Measurements from ENCODE around the gene DNMT1. TPM values are rescaled to one million over a fixed set of nuclear protein-coding genes. Genes with fewer than 3 reads are reported as not detected.
A peak's percentile ranks its signal among the peaks of the same experiment; 100 is the strongest.

The DNMT1 gene
- polyA plus RNA-seq, 3 donors: 17.6 to 72.5 (median 19.0) TPM

DNA sequence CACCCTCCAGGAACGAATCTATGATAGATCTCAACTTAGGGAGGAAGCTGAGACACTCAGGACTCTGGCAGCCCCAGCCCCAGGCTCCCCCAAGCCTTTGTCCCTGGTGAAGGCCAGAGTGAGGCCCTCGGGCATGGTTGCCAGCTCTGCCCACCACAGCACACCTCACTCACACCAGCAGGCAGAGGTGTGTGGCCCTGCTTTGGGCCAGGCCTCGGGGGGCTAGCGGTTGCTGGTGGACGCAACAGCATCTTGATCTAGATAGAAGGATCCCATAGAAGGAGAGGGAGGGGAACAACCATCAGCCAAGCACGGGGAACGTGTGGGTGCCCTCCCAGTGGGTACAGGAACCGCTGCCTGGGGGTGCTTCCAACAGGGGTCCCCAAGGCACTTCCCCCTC, 36.7 kb downstream of the DNMT1 start:
- intact Hi-C loops (cut with micrococcal nuclease): no loop called here
- Mint-ChIP-seq H3K4me3 (no peak overlapping the region), H3K36me3 (peaks cover 86 to 98% of the 10 kb centered on the region in 2 donors), H3K4me1 (no peaks in the 10 kb centered on the region), H3K9me3 (peaks cover 0 to 2% (median 0%) of the 10 kb centered on the region in 7 donors), H3K27me3 (ENCODE audit: low read depth in 3 of 3) (peaks cover 0 to 2% (median 0%) of the 10 kb centered on the region in 3 donors), H3K27ac (peak overlapping the region in 5 of 7 donors; percentile 36 to 75 (median 58))
- H3K27ac ChIP-seq (ENCODE audit: low read depth in 1 of 2, low read length in 2 of 2): peak overlapping the region in 1 of 2 donors; percentile 14
- peaks cover 89 to 99% of the 10 kb centered on the region in 2 donors for H3K36me3 ChIP-seq (replicated peaks in 1 of 2; ENCODE audit: control insufficient read depth in 1 of 2, insufficient read depth in 2 of 2, low read length in 2 of 2)
- H4K20me1 ChIP-seq (ENCODE audit: insufficient read depth, low read length): no peaks in the 10 kb centered on the region
- 100% methylated on average over 1 of the region's 8 CpGs for WGBS (ENCODE audit: insufficient coverage)
- H3K9ac ChIP-seq (ENCODE audit: insufficient read depth, low read length, poor library complexity, severe bottlenecking): no peak overlapping the region
- no peaks in the 10 kb centered on the region for H3K27me3 ChIP-seq (ENCODE audit: control insufficient read depth in 2 of 2, insufficient read depth in 2 of 2, low read length in 2 of 2)
- H3K9me3 ChIP-seq (replicated peaks in 1 of 2; ENCODE audit: control insufficient read depth in 1 of 2, insufficient read depth in 1 of 2, low read length in 2 of 2): no peaks in the 10 kb centered on the region
- no peak for TF ChIP-seq CTCF (IDR thresholded peaks at IDR 0.05)
- H3K4me3 ChIP-seq (replicated peaks in 1 of 3; ENCODE audit: low read depth in 2 of 3, low read length in 3 of 3): no peak overlapping the region
- no peak overlapping the region for H2AFZ ChIP-seq (ENCODE audit: insufficient read depth, low read depth, low read length, poor library complexity, severe bottlenecking)
- no peaks in the 10 kb centered on the region for H3K79me2 ChIP-seq (ENCODE audit: insufficient read depth, low read length)
- no peak for DNase-seq
- no peak overlapping the region for H3K4me2 ChIP-seq (replicated peaks; ENCODE audit: extremely low read depth, low read length, poor library complexity, severe bottlenecking)
- H3K4me1 ChIP-seq (ENCODE audit: control insufficient read depth in 1 of 2, insufficient read depth in 2 of 2, low read length in 2 of 2): no peaks in the 10 kb centered on the region

GRCh38 chr19:10155839-10156238, 38.9 kb downstream of the DNMT1 start:
- no peaks in the 10 kb centered on the region for H3K9me3 ChIP-seq (replicated peaks in 1 of 2; ENCODE audit: control insufficient read depth in 1 of 2, insufficient read depth in 1 of 2, low read length in 2 of 2)
- Mint-ChIP-seq H3K27ac (peak overlapping the region in 3 of 7 donors; percentile 25 to 34 (median 31)), H3K4me1 (no peaks in the 10 kb centered on the region), H3K4me3 (no peak overlapping the region), H3K36me3 (peaks cover 88 to 99% of the 10 kb centered on the region in 2 donors), H3K9me3 (peaks cover 0 to 2% (median 0%) of the 10 kb centered on the region in 7 donors), H3K27me3 (ENCODE audit: low read depth in 3 of 3) (peaks cover 0 to 2% (median 0%) of the 10 kb centered on the region in 3 donors)
- no peak for DNase-seq
- H3K27me3 ChIP-seq (ENCODE audit: control insufficient read depth in 2 of 2, insufficient read depth in 2 of 2, low read length in 2 of 2): no peaks in the 10 kb centered on the region
- no peak overlapping the region for H3K4me2 ChIP-seq (replicated peaks; ENCODE audit: extremely low read depth, low read length, poor library complexity, severe bottlenecking)
- no peaks in the 10 kb centered on the region for H4K20me1 ChIP-seq (ENCODE audit: insufficient read depth, low read length)
- no peak overlapping the region for H2AFZ ChIP-seq (ENCODE audit: insufficient read depth, low read depth, low read length, poor library complexity, severe bottlenecking)
- no peaks in the 10 kb centered on the region for H3K4me1 ChIP-seq (ENCODE audit: control insufficient read depth in 1 of 2, insufficient read depth in 2 of 2, low read length in 2 of 2)
- no peak overlapping the region for H3K4me3 ChIP-seq (replicated peaks in 1 of 3; ENCODE audit: low read depth in 2 of 3, low read length in 3 of 3)
- H3K27ac ChIP-seq (ENCODE audit: low read depth in 1 of 2, low read length in 2 of 2): no peak overlapping the region
- H3K36me3 ChIP-seq (replicated peaks in 1 of 2; ENCODE audit: control insufficient read depth in 1 of 2, insufficient read depth in 2 of 2, low read length in 2 of 2): peaks cover 92 to 99% of the 10 kb centered on the region in 2 donors
- WGBS (ENCODE audit: insufficient coverage): 100% methylated on average over 1 of the region's 4 CpGs
- intact Hi-C loops (cut with micrococcal nuclease): no loop called here
- TF ChIP-seq CTCF (IDR thresholded peaks at IDR 0.05): no peak
- H3K9ac ChIP-seq (ENCODE audit: insufficient read depth, low read length, poor library complexity, severe bottlenecking): no peak overlapping the region
- H3K79me2 ChIP-seq (ENCODE audit: insufficient read depth, low read length): no peaks in the 10 kb centered on the region

Measured in CD14-positive monocyte (primary cell).